Glomerular endothelial cell (primary cell): ENCODE measurements around the gene B3GAT2. TPM values are rescaled to one million over a fixed set of nuclear protein-coding genes. Genes with fewer than 3 reads are reported as not detected.

Experiments used
- DNase-seq: peaks from one replicate; pipeline ENCODE4 v3.0.0-alpha.2; 2011; ENCODE audit warnings: low read depth, low spot score; ENCODE audit errors: extremely low read depth
- total RNA-seq: library from RNA; depleted of rRNA; stranded (reverse); fragments of >200 nt; gene quantifications from 2 replicates; pipeline ENCODE4 v1.2.3, GENCODE V29; 2015

Gene B3GAT2
- total RNA-seq, 1 donor from 2014 or later, result not detected

- no peak for DNase-seq
These were observed 112.6 kb downstream of the B3GAT2 start for GRCh38 chr6:70844301-70844700.

- no peak for DNase-seq
These were observed 113.4 kb downstream of the B3GAT2 start for GRCh38 chr6:70843328-70843918.

- DNase-seq, result no peak
These were observed 114.3 kb downstream of the B3GAT2 start for GRCh38 chr6:70842541-70842940.

- no peak for DNase-seq
These were observed 115.7 kb downstream of the B3GAT2 start for GRCh38 chr6:70841112-70841511.

GRCh38 chr6:70839286-70840266, 117.3 kb downstream of the B3GAT2 start:
- no peak for DNase-seq

- no peak for DNase-seq
These were observed 118.0 kb downstream of the B3GAT2 start for GRCh38 chr6:70838907-70839285.

GRCh38 chr6:70834520-70834919, 122.3 kb downstream of the B3GAT2 start:
- no peak for DNase-seq

GRCh38 chr6:70831427-70831826, 125.4 kb downstream of the B3GAT2 start:
- no peak for DNase-seq

- no peak for DNase-seq
These were observed 133.2 kb downstream of the B3GAT2 start for GRCh38 chr6:70823651-70824050.

- no peak for DNase-seq
These were observed 135.1 kb downstream of the B3GAT2 start for GRCh38 chr6:70821751-70822150.

- DNase-seq, result no peak
These were observed 136.1 kb downstream of the B3GAT2 start for GRCh38 chr6:70820778-70821177.

GRCh38 chr6:70819646-70820045, 137.2 kb downstream of the B3GAT2 start:
- no peak for DNase-seq

GRCh38 chr6:70813885-70814284, 143.0 kb downstream of the B3GAT2 start:
- no peak for DNase-seq

- no peak for DNase-seq
These were observed 145.1 kb downstream of the B3GAT2 start for GRCh38 chr6:70811788-70812187.
